T follicular helper cell (primary cell): ENCODE measurements around the gene DAND5.
"Not testable (repeated sequence)": the region's sequence is repeated elsewhere in the genome, so short reads cannot be mapped to it uniquely, and the experiment has no call there.

Experiments used
- DNase-seq: peaks from one replicate; pipeline ENCODE4 v3.0.0-alpha.2; 2020; ENCODE audit warnings: low read depth

The DAND5 gene

GRCh38 chr19:12965017-12965811 lies 4.2 kb upstream of the DAND5 start:
- peak; percentile 70 for DNase-seq

- DNase-seq = no peak
These were observed 3.6 kb upstream of the DAND5 start for GRCh38 chr19:12965812-12966135.

GRCh38 chr19:12967907-12968306 lies 1.5 kb upstream of the DAND5 start:
- no peak for DNase-seq

GRCh38 chr19:12970070-12970820 lies 869 bp downstream of the DAND5 start:
- no peak for DNase-seq

GRCh38 chr19:12973236-12973635 lies 3.9 kb downstream of the DAND5 start:
- no peak for DNase-seq

- DNase-seq = no peak
These were observed 5.2 kb downstream of the DAND5 start for GRCh38 chr19:12974301-12975220.

GRCh38 chr19:12975221-12975741 lies 5.9 kb downstream of the DAND5 start:
- DNase-seq = no peak

GRCh38 chr19:12976109-12976508 lies 6.7 kb downstream of the DAND5 start:
- not testable (repeated sequence) for DNase-seq

- DNase-seq = no peak
These were observed 10.6 kb downstream of the DAND5 start for GRCh38 chr19:12979974-12980373.

GRCh38 chr19:12982648-12983047 lies 13.3 kb downstream of the DAND5 start:
- DNase-seq = no peak

GRCh38 chr19:12983091-12983490 lies 13.7 kb downstream of the DAND5 start:
- DNase-seq = no peak

- peak; percentile 73 for DNase-seq
These were observed 14.3 kb downstream of the DAND5 start for GRCh38 chr19:12983542-12984142.

GRCh38 chr19:12984143-12984627 lies 14.8 kb downstream of the DAND5 start:
- no peak for DNase-seq

- no peak for DNase-seq
These were observed 15.3 kb downstream of the DAND5 start for GRCh38 chr19:12984683-12985048.

GRCh38 chr19:12985049-12985776 lies 15.8 kb downstream of the DAND5 start:
- no peak for DNase-seq

- DNase-seq = no peak
These were observed 17.4 kb downstream of the DAND5 start for GRCh38 chr19:12986726-12987125.

- DNase-seq = no peak
These were observed 17.8 kb downstream of the DAND5 start for GRCh38 chr19:12987190-12987589.

GRCh38 chr19:12987781-12988180 lies 18.4 kb downstream of the DAND5 start:
- DNase-seq = no peak

GRCh38 chr19:12990431-12990830 lies 21.1 kb downstream of the DAND5 start:
- DNase-seq = no peak

- no peak for DNase-seq
These were observed 21.5 kb downstream of the DAND5 start for GRCh38 chr19:12990853-12991252.

GRCh38 chr19:12991296-12991695 lies 21.9 kb downstream of the DAND5 start:
- no peak for DNase-seq
